GM21390 (cell line): ENCODE data around the gene RBMS1.

Experiments
- ATAC-seq: cut with Tn5 transposase; IDR thresholded peaks from one replicate; pipeline ENCODE4 v1.9.1; 2021; ENCODE audit not compliant: unreplicated experiment

RBMS1 gene

GRCh38 chr2:160365716-160366367, 127.8 kb downstream of the RBMS1 start:
- ATAC-seq = no peak

GRCh38 chr2:160364364-160364763, 129.2 kb downstream of the RBMS1 start:
- ATAC-seq = no peak

GRCh38 chr2:160363961-160364360, 129.6 kb downstream of the RBMS1 start:
- no peak for ATAC-seq

GRCh38 chr2:160363055-160363454, 130.6 kb downstream of the RBMS1 start:
- ATAC-seq = no peak

- ATAC-seq = no peak
Observed at GRCh38 chr2:160362541-160362940, 131.1 kb downstream of the RBMS1 start.

- ATAC-seq = no peak
Observed at GRCh38 chr2:160362018-160362417, 131.6 kb downstream of the RBMS1 start.

GRCh38 chr2:160360089-160360757, 133.4 kb downstream of the RBMS1 start:
- ATAC-seq = no peak

GRCh38 chr2:160358046-160358445, 135.6 kb downstream of the RBMS1 start:
- no peak for ATAC-seq

GRCh38 chr2:160356485-160356884, 137.1 kb downstream of the RBMS1 start:
- ATAC-seq = no peak

- no peak for ATAC-seq
Observed at GRCh38 chr2:160355080-160355479, 138.5 kb downstream of the RBMS1 start.

GRCh38 chr2:160354677-160355076, 138.9 kb downstream of the RBMS1 start:
- no peak for ATAC-seq

- no peak for ATAC-seq
Observed at GRCh38 chr2:160353813-160354212, 139.8 kb downstream of the RBMS1 start.

- no peak for ATAC-seq
Observed at GRCh38 chr2:160353166-160353565, 140.4 kb downstream of the RBMS1 start.

- ATAC-seq = no peak
Observed at GRCh38 chr2:160352500-160352899, 141.1 kb downstream of the RBMS1 start.

- no peak for ATAC-seq
Observed at GRCh38 chr2:160351956-160352355, 141.7 kb downstream of the RBMS1 start.

GRCh38 chr2:160349306-160349705, 144.3 kb downstream of the RBMS1 start:
- no peak for ATAC-seq

GRCh38 chr2:160347269-160347863, 146.2 kb downstream of the RBMS1 start:
- ATAC-seq = no peak

GRCh38 chr2:160345071-160345764, 148.4 kb downstream of the RBMS1 start:
- no peak for ATAC-seq

GRCh38 chr2:160343404-160343803, 150.2 kb downstream of the RBMS1 start:
- no peak for ATAC-seq

GRCh38 chr2:160339726-160340125, 153.9 kb downstream of the RBMS1 start:
- no peak for ATAC-seq

GRCh38 chr2:160338901-160339685, 154.5 kb downstream of the RBMS1 start:
- ATAC-seq = no peak
